Loucy (cell line): ENCODE results near the gene RAB27A.

Experiments used
- EZH2phosphoT487 ChIP-seq: fragments of 200-600 bp; IDR thresholded peaks from 2 replicates; pipeline ENCODE4 v1.6.1; 2018; ENCODE audit warnings: antibody characterized with exemption, mild to moderate bottlenecking, moderate library complexity, borderline replicate concordance
- TF ChIP-seq, protein P1 (sequence below): fragments of 200-600 bp; sonication (generic); conservative IDR thresholded peaks from 2 replicates; pipeline ENCODE4 v1.5.1; 2014; ENCODE audit warnings: mild to moderate bottlenecking, antibody characterized with exemption, low read length

DNA sequence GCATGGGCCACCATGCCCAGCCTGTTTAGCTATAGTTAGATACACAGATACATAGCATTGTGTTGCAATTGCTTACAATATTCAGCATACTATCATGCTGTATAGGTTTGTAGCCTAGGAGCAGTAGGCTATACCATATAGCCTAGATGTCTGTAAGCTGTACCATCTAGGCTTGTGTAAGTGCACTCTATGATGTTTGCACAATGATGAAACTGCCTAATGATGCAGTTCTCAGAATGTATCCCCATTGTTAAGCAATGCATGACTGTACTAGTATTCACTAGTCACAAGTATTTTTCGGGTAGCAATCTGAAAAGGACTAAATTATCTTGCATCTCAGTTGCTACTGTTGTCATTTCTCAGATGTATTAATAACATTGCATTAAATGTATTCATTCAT, 45.4 kb upstream of the RAB27A start:
- TF ChIP-seq EZH2phosphoT487 = no peak
- TF ChIP-seq, protein P1, sequence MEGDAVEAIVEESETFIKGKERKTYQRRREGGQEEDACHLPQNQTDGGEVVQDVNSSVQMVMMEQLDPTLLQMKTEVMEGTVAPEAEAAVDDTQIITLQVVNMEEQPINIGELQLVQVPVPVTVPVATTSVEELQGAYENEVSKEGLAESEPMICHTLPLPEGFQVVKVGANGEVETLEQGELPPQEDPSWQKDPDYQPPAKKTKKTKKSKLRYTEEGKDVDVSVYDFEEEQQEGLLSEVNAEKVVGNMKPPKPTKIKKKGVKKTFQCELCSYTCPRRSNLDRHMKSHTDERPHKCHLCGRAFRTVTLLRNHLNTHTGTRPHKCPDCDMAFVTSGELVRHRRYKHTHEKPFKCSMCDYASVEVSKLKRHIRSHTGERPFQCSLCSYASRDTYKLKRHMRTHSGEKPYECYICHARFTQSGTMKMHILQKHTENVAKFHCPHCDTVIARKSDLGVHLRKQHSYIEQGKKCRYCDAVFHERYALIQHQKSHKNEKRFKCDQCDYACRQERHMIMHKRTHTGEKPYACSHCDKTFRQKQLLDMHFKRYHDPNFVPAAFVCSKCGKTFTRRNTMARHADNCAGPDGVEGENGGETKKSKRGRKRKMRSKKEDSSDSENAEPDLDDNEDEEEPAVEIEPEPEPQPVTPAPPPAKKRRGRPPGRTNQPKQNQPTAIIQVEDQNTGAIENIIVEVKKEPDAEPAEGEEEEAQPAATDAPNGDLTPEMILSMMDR = no peak
